GM18909 (cell line): ENCODE results near the gene PDE4D.

ENCODE experiments used
- ATAC-seq: cut with Tn5 transposase; IDR thresholded peaks from one replicate; pipeline ENCODE4 v1.9.1; 2021; ENCODE audit warnings: mild to moderate bottlenecking; ENCODE audit not compliant: unreplicated experiment, poor library complexity

The PDE4D gene

GRCh38 chr5:59893429-59894227, at the start of gene PDE4D:
Gene PDE4D (minus strand): TSS chr5:59893726.
- no peak for ATAC-seq

- no peak for ATAC-seq
Observed at GRCh38 chr5:59937633-59938032, 44.1 kb upstream of the PDE4D start.

- no peak for ATAC-seq
Observed at GRCh38 chr5:59923465-59923864, 29.9 kb upstream of the PDE4D start.

- ATAC-seq: no peak
Observed at GRCh38 chr5:59922220-59922619, 28.7 kb upstream of the PDE4D start.

- ATAC-seq: no peak
Observed at GRCh38 chr5:59921816-59922215, 28.3 kb upstream of the PDE4D start.

- ATAC-seq: no peak
Observed at GRCh38 chr5:59919484-59919883, 26.0 kb upstream of the PDE4D start.

- ATAC-seq: no peak
Observed at GRCh38 chr5:59917121-59917520, 23.6 kb upstream of the PDE4D start.

GRCh38 chr5:59905188-59905587, 11.7 kb upstream of the PDE4D start:
- no peak for ATAC-seq

GRCh38 chr5:59897075-59897474, 3.5 kb upstream of the PDE4D start:
- no peak for ATAC-seq

- ATAC-seq: no peak
Observed at GRCh38 chr5:59891962-59892643, 1.4 kb downstream of the PDE4D start.

GRCh38 chr5:59887274-59887673, 6.3 kb downstream of the PDE4D start:
- no peak for ATAC-seq

GRCh38 chr5:59874675-59875074, 18.9 kb downstream of the PDE4D start:
- ATAC-seq: no peak

- no peak for ATAC-seq
Observed at GRCh38 chr5:59873113-59873512, 20.4 kb downstream of the PDE4D start.

- ATAC-seq: no peak
Observed at GRCh38 chr5:59866661-59867060, 26.9 kb downstream of the PDE4D start.

- no peak for ATAC-seq
Observed at GRCh38 chr5:59864718-59865117, 28.8 kb downstream of the PDE4D start.

GRCh38 chr5:59863777-59864176, 29.7 kb downstream of the PDE4D start:
- ATAC-seq: no peak

- ATAC-seq: no peak
Observed at GRCh38 chr5:59856358-59856757, 37.2 kb downstream of the PDE4D start.

GRCh38 chr5:59850766-59851165, 42.8 kb downstream of the PDE4D start:
- no peak for ATAC-seq

GRCh38 chr5:59847586-59847985, 45.9 kb downstream of the PDE4D start:
- ATAC-seq: no peak

- no peak for ATAC-seq
Observed at GRCh38 chr5:59845730-59846129, 47.8 kb downstream of the PDE4D start.

- no peak for ATAC-seq
Observed at GRCh38 chr5:59843511-59844213, 49.9 kb downstream of the PDE4D start.
